ENCODE data around the gene ATG7.

The ATG7 gene

GRCh38 chr3:11601446-11602238 lies 329.4 kb downstream of the ATG7 start:
- H3K4me1 ChIP-seq (ENCODE audit: control insufficient read depth, insufficient read depth, low read length), result no peaks in the 10 kb centered on the region; the same call in 1 of the 2 replicates
- no peaks in the 10 kb centered on the region for H3K9me3 ChIP-seq (ENCODE audit: control insufficient read depth, insufficient read depth, low read depth, low read length)
- CTCF ChIA-PET, result interaction anchor here (0.5 kb wide), 1 partner anchor 83 kb away, joined by 6 read pairs; no protein-coding TSS in a partner anchor
- H3K36me3 ChIP-seq (ENCODE audit: control insufficient read depth in 2 of 2, insufficient read depth in 1 of 2, low read length in 2 of 2), result peaks cover 0 to 3% of the 10 kb centered on the region in 2 experiments; a peak in 1 of 3 replicates
- peak overlapping the region; percentile 13; the same call in 1 of the 2 replicates for H3K27ac ChIP-seq (ENCODE audit: extremely low read depth, low read depth, low read length)
- POLR2A ChIA-PET, result interaction anchor here (1.3 kb wide), 1 partner anchor 42 kb away, joined by 6 read pairs; the partner anchor contains the start of gene VGLL4
- TF ChIP-seq ZNF184 (tag by site-specific recombination; IDR thresholded peaks at IDR 0.05) (no peak), ZBTB10 (tag by site-specific recombination; IDR thresholded peaks at IDR 0.05) (no peak), ZNF677 (tag by site-specific recombination; IDR thresholded peaks at IDR 0.05) (no peak), ZNF621 (tag by site-specific recombination; IDR thresholded peaks at IDR 0.05) (no peak), ZNF600 (tag by site-specific recombination; IDR thresholded peaks at IDR 0.05) (no peak), ZSCAN16 (tag by site-specific recombination; IDR thresholded peaks at IDR 0.05) (no peak), TSHZ1 (tag by site-specific recombination; IDR thresholded peaks at IDR 0.05; ENCODE audit: borderline replicate concordance) (no peak), ZNF514 (tag by site-specific recombination; IDR thresholded peaks at IDR 0.05) (no peak), MEIS1 (CRISPR knock-in tag; IDR thresholded peaks at IDR 0.05; ENCODE audit: borderline replicate concordance) (no peak), RBAK (tag by site-specific recombination; IDR thresholded peaks at IDR 0.05) (no peak), FEZF1 (tag by site-specific recombination; IDR thresholded peaks at IDR 0.05) (no peak), ZNF580 (tag by site-specific recombination; IDR thresholded peaks at IDR 0.05) (no peak), KLF7 (tag by site-specific recombination; IDR thresholded peaks at IDR 0.05; ENCODE audit: borderline replicate concordance) (no peak), ZNF175 (tag by site-specific recombination; IDR thresholded peaks at IDR 0.05) (no peak)
- H3K4me3 ChIP-seq (ENCODE audit: low read depth, low read length), result no peak overlapping the region

- no peaks in the 10 kb centered on the region; the same call in 1 of the 2 replicates for H3K4me1 ChIP-seq (ENCODE audit: control insufficient read depth, insufficient read depth, low read length)
- ChIA-PET CTCF (no interaction called here), POLR2A (no interaction called here)
- TF ChIP-seq ZNF184 (tag by site-specific recombination; IDR thresholded peaks at IDR 0.05), result peak; percentile 58; the same call in 1 of the 2 replicates
- no peak for TF ChIP-seq ZNF701 (tag by site-specific recombination; IDR thresholded peaks at IDR 0.05)
- TF ChIP-seq ATF2 (tag by site-specific recombination; IDR thresholded peaks at IDR 0.05; ENCODE audit: low read depth), result peak; percentile 47
- H3K36me3 ChIP-seq (ENCODE audit: control insufficient read depth in 2 of 2, insufficient read depth in 1 of 2, low read length in 2 of 2), result peaks cover 0 to 3% of the 10 kb centered on the region in 2 experiments; a peak in 1 of 3 replicates
- no peak overlapping the region for H3K27ac ChIP-seq (ENCODE audit: extremely low read depth, low read depth, low read length)
- no peak overlapping the region for H3K4me3 ChIP-seq (ENCODE audit: low read depth, low read length)
- H3K9me3 ChIP-seq (ENCODE audit: control insufficient read depth, insufficient read depth, low read depth, low read length), result no peaks in the 10 kb centered on the region
Measured at GRCh38 chr3:11602239-11602840, 330.1 kb downstream of the ATG7 start.
